Measurements from ENCODE around the gene ISYNA1. TPM values are rescaled to one million over a fixed set of nuclear protein-coding genes. Genes with fewer than 3 reads are reported as not detected.

The ISYNA1 gene
- total and polyA plus RNA-seq, 7 donors, result 6.3 to 17.0 (median 9.8) TPM

- Histone ChIP-seq H3K36me3 (ENCODE audit: insufficient read depth in 1 of 2, low read depth in 1 of 2) (peaks cover 11 to 68% of the 10 kb centered on the region in 2 donors), H3K9me3 (no peaks in the 10 kb centered on the region), H3K4me1 (no peaks in the 10 kb centered on the region), H3K4me3 (no peak overlapping the region), H3K27me3 (ENCODE audit: insufficient read depth in 3 of 3, low read length in 2 of 3) (peaks cover 0 to 5% (median 3%) of the 10 kb centered on the region in 3 donors), H3K27ac (no peak overlapping the region)
- DNase-seq (no peak), ATAC-seq (no peak)
- intact Hi-C loops (cut with DNase I), result no loop called here
- no peak for TF ChIP-seq CTCF (IDR thresholded peaks at IDR 0.05)
- 81 to 88% (median 83%) methylated on average over 19 of the region's 19 CpGs for WGBS, 3 donors
Measured at GRCh38 chr19:18444513-18444912, 6.6 kb upstream of the ISYNA1 start.

GRCh38 chr19:18443831-18444230, 5.9 kb upstream of the ISYNA1 start:
- no peak overlapping the region for H3K27ac ChIP-seq
- no peak overlapping the region for H3K4me3 ChIP-seq
- no peak for TF ChIP-seq CTCF (IDR thresholded peaks at IDR 0.05)
- H3K9me3 ChIP-seq, result no peaks in the 10 kb centered on the region
- H3K36me3 ChIP-seq (ENCODE audit: insufficient read depth in 1 of 2, low read depth in 1 of 2), result peaks cover 7 to 61% of the 10 kb centered on the region in 2 donors
- H3K4me1 ChIP-seq, result no peaks in the 10 kb centered on the region
- H3K27me3 ChIP-seq (ENCODE audit: insufficient read depth in 3 of 3, low read length in 2 of 3), result peaks cover 0 to 8% (median 5%) of the 10 kb centered on the region in 3 donors
- intact Hi-C loops (cut with DNase I), result no loop called here
- ATAC-seq (no peak), DNase-seq (no peak)
- 63 to 73% (median 67%) methylated on average over 11 of the region's 11 CpGs for WGBS, 3 donors

GRCh38 chr19:18443406-18443805, 5.5 kb upstream of the ISYNA1 start:
- Histone ChIP-seq H3K4me1 (peaks cover 3% of the 10 kb centered on the region), H3K9me3 (no peaks in the 10 kb centered on the region), H3K27me3 (ENCODE audit: insufficient read depth in 3 of 3, low read length in 2 of 3) (peaks cover 0 to 8% (median 6%) of the 10 kb centered on the region in 3 donors), H3K4me3 (no peak overlapping the region), H3K36me3 (ENCODE audit: insufficient read depth in 1 of 2, low read depth in 1 of 2) (peaks cover 7 to 57% of the 10 kb centered on the region in 2 donors), H3K27ac (no peak overlapping the region)
- ATAC-seq (no peak), DNase-seq (no peak)
- intact Hi-C loops (cut with DNase I), result no loop called here
- 93 to 97% (median 96%) methylated on average over 6 of the region's 6 CpGs for WGBS, 3 donors
- no peak for TF ChIP-seq CTCF (IDR thresholded peaks at IDR 0.05)

GRCh38 chr19:18442941-18443340, 5.0 kb upstream of the ISYNA1 start:
- DNase-seq (no peak), ATAC-seq (no peak)
- Histone ChIP-seq H3K4me1 (peaks cover 7% of the 10 kb centered on the region), H3K9me3 (no peaks in the 10 kb centered on the region), H3K36me3 (ENCODE audit: insufficient read depth in 1 of 2, low read depth in 1 of 2) (peaks cover 7 to 52% of the 10 kb centered on the region in 2 donors), H3K27me3 (ENCODE audit: insufficient read depth in 3 of 3, low read length in 2 of 3) (peaks cover 0 to 8% (median 6%) of the 10 kb centered on the region in 3 donors), H3K4me3 (no peak overlapping the region), H3K27ac (no peak overlapping the region)
- WGBS, 3 donors, result 78 to 86% (median 82%) methylated on average over 12 of the region's 12 CpGs
- intact Hi-C loops (cut with DNase I), result no loop called here
- TF ChIP-seq CTCF (IDR thresholded peaks at IDR 0.05), result no peak
